Keratinocyte (primary cell): ENCODE results near the gene EGFL7.

Experiments
- EZH2 ChIP-seq: IDR thresholded peaks from one replicate; pipeline ENCODE4 v1.6.1; 2012; ENCODE audit warnings: inconsistent platforms, mild to moderate bottlenecking, low read length, moderate library complexity
- TF ChIP-seq, protein P1 (sequence below), 3 experiments: IDR thresholded peaks in 1 of 3; conservative IDR thresholded peaks in 1 of 3; optimal IDR thresholded peaks in 1 of 3; 2 replicates in 2 of 3; 3 replicates in 1 of 3; pipeline versions ENCODE3 to v1.5.1; 2011; ENCODE audit warnings: low read length in 3 of 3, mild to moderate bottlenecking in 3 of 3, moderate library complexity in 2 of 3, control low read depth in 1 of 3, inconsistent platforms in 1 of 3; ENCODE audit not compliant: insufficient read depth in 2 of 3; ENCODE audit errors: extremely low read depth in 1 of 3

DNA sequence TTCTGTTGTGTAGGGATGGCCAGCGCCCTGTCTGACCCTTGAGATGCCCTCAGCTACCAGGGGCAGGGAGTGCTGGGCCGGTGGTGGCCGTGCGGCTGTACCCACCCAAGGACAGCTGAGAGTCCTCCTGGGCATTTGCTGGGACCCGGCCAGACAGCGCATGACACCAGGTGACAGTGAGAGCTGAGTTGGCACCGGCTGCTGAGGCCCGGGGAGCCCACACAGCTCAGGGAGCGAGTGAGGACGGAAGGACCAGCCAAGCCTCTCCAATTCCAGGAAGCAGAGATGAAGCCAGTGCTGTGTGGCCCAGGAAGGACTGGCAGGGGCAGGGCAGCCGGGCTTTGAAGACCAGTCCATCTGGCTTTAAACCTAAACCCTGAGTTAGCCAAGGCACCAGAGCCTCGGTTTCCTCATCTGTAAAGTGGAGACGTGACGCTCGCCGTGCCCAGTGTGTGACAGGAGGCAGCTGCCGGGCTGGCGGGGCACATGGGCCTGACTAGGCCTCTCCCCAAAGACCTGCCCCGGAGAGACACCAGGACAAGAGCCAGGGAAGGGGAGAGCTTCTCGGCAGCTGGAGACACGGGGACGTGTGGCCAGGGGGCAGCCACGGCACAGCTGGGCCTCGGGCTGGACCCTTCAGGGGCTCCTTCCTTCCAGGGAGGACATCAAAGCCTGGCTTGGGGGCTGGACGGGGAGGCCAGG, 27.5 kb downstream of the EGFL7 start:
- TF ChIP-seq, protein P1, sequence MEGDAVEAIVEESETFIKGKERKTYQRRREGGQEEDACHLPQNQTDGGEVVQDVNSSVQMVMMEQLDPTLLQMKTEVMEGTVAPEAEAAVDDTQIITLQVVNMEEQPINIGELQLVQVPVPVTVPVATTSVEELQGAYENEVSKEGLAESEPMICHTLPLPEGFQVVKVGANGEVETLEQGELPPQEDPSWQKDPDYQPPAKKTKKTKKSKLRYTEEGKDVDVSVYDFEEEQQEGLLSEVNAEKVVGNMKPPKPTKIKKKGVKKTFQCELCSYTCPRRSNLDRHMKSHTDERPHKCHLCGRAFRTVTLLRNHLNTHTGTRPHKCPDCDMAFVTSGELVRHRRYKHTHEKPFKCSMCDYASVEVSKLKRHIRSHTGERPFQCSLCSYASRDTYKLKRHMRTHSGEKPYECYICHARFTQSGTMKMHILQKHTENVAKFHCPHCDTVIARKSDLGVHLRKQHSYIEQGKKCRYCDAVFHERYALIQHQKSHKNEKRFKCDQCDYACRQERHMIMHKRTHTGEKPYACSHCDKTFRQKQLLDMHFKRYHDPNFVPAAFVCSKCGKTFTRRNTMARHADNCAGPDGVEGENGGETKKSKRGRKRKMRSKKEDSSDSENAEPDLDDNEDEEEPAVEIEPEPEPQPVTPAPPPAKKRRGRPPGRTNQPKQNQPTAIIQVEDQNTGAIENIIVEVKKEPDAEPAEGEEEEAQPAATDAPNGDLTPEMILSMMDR (optimal IDR thresholded peaks at IDR 0.05 in 1 of 3, IDR thresholded peaks at IDR 0.05 in 1 of 3, conservative IDR thresholded peaks at IDR 0.05 in 1 of 3; ENCODE audit: extremely low read depth in 1 of 3, insufficient read depth in 2 of 3, low read length in 3 of 3), result no peak
- TF ChIP-seq EZH2, result no peak
